WTC11 (cell line): ENCODE measurements around the gene SLC7A10.

ENCODE experiments used
- ETV6 ChIP-seq: sonication (generic); formaldehyde crosslinking; IDR thresholded peaks from 2 replicates; pipeline ENCODE4 v1.8.1; 2022; ENCODE audit warnings: mild to moderate bottlenecking, missing genetic modification reagents
- FOXJ3 ChIP-seq: sonication (generic); formaldehyde crosslinking; IDR thresholded peaks from 2 replicates; pipeline ENCODE4 v1.9.0; 2021; ENCODE audit warnings: missing genetic modification reagents, mild to moderate bottlenecking, borderline replicate concordance
- SP1 ChIP-seq: sonication (generic); formaldehyde crosslinking; conservative IDR thresholded peaks from 2 replicates; pipeline ENCODE4 v1.8.1; 2022; ENCODE audit warnings: missing genetic modification reagents
- ZNF416 ChIP-seq: fragments of 250-450 bp; sonication (Bioruptor Pico); IDR thresholded peaks from 2 replicates; pipeline ENCODE4 v1.9.0; 2021; ENCODE audit warnings: mild to moderate bottlenecking, inconsistent platforms
- TF ChIP-seq, protein P1 (sequence below): fragments of 200-600 bp; IDR thresholded peaks from 2 replicates; pipeline ENCODE4 v1.8.0; 2022; ENCODE audit warnings: antibody characterized with exemption
- TF ChIP-seq, protein P2 (sequence below): sonication (generic); formaldehyde crosslinking; IDR thresholded peaks from 2 replicates; pipeline ENCODE4 v1.8.1; 2023; ENCODE audit warnings: mild to moderate bottlenecking, missing genetic modification reagents
- TF ChIP-seq, protein P3 (sequence below): sonication (generic); formaldehyde crosslinking; conservative IDR thresholded peaks from 2 replicates; pipeline ENCODE4 v1.8.1; 2023; ENCODE audit warnings: mild to moderate bottlenecking, low read depth, missing genetic modification reagents, moderate library complexity
- TF ChIP-seq, protein P4 (sequence below): sonication (generic); formaldehyde crosslinking; IDR thresholded peaks from 2 replicates; pipeline ENCODE4 v1.8.0; 2023; ENCODE audit warnings: mild to moderate bottlenecking, missing genetic modification reagents

DNA sequence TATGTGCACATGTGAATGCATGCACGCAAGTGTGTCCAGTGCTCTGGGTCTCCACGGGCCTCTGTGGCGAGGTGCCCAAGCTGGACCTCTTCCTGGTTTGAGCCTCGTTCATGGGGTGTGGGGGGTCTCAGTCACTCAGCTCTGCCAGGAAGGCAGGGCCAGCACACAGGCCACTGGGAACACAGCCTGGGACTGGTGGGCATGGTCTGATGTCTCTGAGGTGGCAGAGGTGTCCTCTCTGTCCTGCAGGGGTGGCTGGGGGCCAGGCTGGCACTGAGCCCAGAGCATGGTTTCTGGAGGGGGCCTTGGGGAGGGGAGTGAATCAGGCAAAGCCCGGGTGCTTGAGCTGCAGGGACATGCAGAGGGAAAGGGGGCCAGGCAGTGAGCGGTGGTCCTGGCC is 22.1 kb downstream of the SLC7A10 start:
- TF ChIP-seq, protein P1, sequence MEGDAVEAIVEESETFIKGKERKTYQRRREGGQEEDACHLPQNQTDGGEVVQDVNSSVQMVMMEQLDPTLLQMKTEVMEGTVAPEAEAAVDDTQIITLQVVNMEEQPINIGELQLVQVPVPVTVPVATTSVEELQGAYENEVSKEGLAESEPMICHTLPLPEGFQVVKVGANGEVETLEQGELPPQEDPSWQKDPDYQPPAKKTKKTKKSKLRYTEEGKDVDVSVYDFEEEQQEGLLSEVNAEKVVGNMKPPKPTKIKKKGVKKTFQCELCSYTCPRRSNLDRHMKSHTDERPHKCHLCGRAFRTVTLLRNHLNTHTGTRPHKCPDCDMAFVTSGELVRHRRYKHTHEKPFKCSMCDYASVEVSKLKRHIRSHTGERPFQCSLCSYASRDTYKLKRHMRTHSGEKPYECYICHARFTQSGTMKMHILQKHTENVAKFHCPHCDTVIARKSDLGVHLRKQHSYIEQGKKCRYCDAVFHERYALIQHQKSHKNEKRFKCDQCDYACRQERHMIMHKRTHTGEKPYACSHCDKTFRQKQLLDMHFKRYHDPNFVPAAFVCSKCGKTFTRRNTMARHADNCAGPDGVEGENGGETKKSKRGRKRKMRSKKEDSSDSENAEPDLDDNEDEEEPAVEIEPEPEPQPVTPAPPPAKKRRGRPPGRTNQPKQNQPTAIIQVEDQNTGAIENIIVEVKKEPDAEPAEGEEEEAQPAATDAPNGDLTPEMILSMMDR: no peak
- TF ChIP-seq ETV6 (CRISPR knock-in tag): no peak
- TF ChIP-seq, protein P2, sequence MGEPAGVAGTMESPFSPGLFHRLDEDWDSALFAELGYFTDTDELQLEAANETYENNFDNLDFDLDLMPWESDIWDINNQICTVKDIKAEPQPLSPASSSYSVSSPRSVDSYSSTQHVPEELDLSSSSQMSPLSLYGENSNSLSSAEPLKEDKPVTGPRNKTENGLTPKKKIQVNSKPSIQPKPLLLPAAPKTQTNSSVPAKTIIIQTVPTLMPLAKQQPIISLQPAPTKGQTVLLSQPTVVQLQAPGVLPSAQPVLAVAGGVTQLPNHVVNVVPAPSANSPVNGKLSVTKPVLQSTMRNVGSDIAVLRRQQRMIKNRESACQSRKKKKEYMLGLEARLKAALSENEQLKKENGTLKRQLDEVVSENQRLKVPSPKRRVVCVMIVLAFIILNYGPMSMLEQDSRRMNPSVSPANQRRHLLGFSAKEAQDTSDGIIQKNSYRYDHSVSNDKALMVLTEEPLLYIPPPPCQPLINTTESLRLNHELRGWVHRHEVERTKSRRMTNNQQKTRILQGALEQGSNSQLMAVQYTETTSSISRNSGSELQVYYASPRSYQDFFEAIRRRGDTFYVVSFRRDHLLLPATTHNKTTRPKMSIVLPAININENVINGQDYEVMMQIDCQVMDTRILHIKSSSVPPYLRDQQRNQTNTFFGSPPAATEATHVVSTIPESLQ (CRISPR knock-in tag): no peak
- no peak for TF ChIP-seq FOXJ3 (CRISPR knock-in tag)
- TF ChIP-seq ZNF416 (CRISPR knock-in tag): no peak
- TF ChIP-seq, protein P3, sequence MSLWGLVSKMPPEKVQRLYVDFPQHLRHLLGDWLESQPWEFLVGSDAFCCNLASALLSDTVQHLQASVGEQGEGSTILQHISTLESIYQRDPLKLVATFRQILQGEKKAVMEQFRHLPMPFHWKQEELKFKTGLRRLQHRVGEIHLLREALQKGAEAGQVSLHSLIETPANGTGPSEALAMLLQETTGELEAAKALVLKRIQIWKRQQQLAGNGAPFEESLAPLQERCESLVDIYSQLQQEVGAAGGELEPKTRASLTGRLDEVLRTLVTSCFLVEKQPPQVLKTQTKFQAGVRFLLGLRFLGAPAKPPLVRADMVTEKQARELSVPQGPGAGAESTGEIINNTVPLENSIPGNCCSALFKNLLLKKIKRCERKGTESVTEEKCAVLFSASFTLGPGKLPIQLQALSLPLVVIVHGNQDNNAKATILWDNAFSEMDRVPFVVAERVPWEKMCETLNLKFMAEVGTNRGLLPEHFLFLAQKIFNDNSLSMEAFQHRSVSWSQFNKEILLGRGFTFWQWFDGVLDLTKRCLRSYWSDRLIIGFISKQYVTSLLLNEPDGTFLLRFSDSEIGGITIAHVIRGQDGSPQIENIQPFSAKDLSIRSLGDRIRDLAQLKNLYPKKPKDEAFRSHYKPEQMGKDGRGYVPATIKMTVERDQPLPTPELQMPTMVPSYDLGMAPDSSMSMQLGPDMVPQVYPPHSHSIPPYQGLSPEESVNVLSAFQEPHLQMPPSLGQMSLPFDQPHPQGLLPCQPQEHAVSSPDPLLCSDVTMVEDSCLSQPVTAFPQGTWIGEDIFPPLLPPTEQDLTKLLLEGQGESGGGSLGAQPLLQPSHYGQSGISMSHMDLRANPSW (CRISPR knock-in tag): no peak
- TF ChIP-seq, protein P4, sequence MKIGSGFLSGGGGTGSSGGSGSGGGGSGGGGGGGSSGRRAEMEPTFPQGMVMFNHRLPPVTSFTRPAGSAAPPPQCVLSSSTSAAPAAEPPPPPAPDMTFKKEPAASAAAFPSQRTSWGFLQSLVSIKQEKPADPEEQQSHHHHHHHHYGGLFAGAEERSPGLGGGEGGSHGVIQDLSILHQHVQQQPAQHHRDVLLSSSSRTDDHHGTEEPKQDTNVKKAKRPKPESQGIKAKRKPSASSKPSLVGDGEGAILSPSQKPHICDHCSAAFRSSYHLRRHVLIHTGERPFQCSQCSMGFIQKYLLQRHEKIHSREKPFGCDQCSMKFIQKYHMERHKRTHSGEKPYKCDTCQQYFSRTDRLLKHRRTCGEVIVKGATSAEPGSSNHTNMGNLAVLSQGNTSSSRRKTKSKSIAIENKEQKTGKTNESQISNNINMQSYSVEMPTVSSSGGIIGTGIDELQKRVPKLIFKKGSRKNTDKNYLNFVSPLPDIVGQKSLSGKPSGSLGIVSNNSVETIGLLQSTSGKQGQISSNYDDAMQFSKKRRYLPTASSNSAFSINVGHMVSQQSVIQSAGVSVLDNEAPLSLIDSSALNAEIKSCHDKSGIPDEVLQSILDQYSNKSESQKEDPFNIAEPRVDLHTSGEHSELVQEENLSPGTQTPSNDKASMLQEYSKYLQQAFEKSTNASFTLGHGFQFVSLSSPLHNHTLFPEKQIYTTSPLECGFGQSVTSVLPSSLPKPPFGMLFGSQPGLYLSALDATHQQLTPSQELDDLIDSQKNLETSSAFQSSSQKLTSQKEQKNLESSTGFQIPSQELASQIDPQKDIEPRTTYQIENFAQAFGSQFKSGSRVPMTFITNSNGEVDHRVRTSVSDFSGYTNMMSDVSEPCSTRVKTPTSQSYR (CRISPR knock-in tag): no peak
- TF ChIP-seq SP1 (CRISPR knock-in tag): no peak
